IMR-90 (cell line): ENCODE results near the gene KRT33A. TPM values are rescaled to one million over a fixed set of nuclear protein-coding genes. Genes with fewer than 3 reads are reported as not detected.

Experiments
- ATAC-seq: fragments of 200-7000 bp; cut with Tn5 transposase; 2 replicates; pipeline ENCODE4 v1.9.1; 2020; ENCODE audit warnings: low read depth, mild to moderate bottlenecking, moderate library complexity
- BruUV-seq: library from RNA; stranded (reverse); fragments of 400-500 nt; replicated peaks from 2 replicates; lab custom pipeline; 2021; lab: Mats Ljungman, UMichigan
- CTCF ChIA-PET: fragments of 300-600 bp; formaldehyde crosslinking; extraction: SDS; loops from one replicate; lab custom pipeline; 2021; ENCODE audit warnings: antibody characterized with exemption; lab: Yijun Ruan, JAX
- POLR2A ChIA-PET: fragments of 300-600 bp; sonication (Branson Sonifier 250); formaldehyde crosslinking; loops from one replicate; lab custom pipeline; 2022; ENCODE audit warnings: antibody characterized with exemption; ENCODE audit not compliant: unreplicated experiment; lab: Charles Lee
- DNase-seq: peaks from one replicate; pipeline ENCODE4 v3.0.0; 2013
- H2AFZ ChIP-seq: replicated peaks from 2 replicates; pipeline ENCODE3; 2013; ENCODE audit warnings: low read length, mild to moderate bottlenecking; ENCODE audit not compliant: poor library complexity
- H2AK5ac ChIP-seq: 2 replicates; pipeline ENCODE4 v1.6.1; 2013; ENCODE audit warnings: low read depth, low read length, inconsistent platforms
- H2AK9ac ChIP-seq: replicated peaks from 2 replicates; pipeline ENCODE3; 2013; ENCODE audit warnings: mild to moderate bottlenecking, low read depth, low read length, moderate library complexity; ENCODE audit not compliant: poor library complexity
- H2BK120ac ChIP-seq: 2 replicates; pipeline ENCODE4 v1.6.1; 2013; ENCODE audit warnings: low read depth, low read length, inconsistent platforms
- H2BK15ac ChIP-seq: 3 replicates; pipeline ENCODE4 v1.6.1; 2013; ENCODE audit warnings: low read depth, low read length, inconsistent platforms
- H2BK20ac ChIP-seq: 2 replicates; pipeline ENCODE4 v1.6.1; 2013; ENCODE audit warnings: low read depth, mild to moderate bottlenecking, inconsistent platforms, low read length, moderate library complexity
- H2BK5ac ChIP-seq: 2 replicates; pipeline ENCODE4 v1.6.1; 2013; ENCODE audit warnings: mild to moderate bottlenecking, low read depth, low read length, inconsistent platforms; ENCODE audit not compliant: poor library complexity, severe bottlenecking
- H3K14ac ChIP-seq: replicated peaks from 2 replicates; pipeline ENCODE4 v1.6.1; 2013; ENCODE audit warnings: low read depth, low read length, inconsistent platforms
- H3K18ac ChIP-seq: 2 replicates; pipeline ENCODE4 v1.6.1; 2013; ENCODE audit warnings: low read depth, low read length, control low read depth
- H3K23ac ChIP-seq: 2 replicates; pipeline ENCODE4 v1.6.1; 2013; ENCODE audit warnings: low read depth, low read length, inconsistent platforms
- H3K27ac ChIP-seq: 2 replicates; pipeline ENCODE4 v1.5.1; 2013; ENCODE audit warnings: mild to moderate bottlenecking, control low read depth, low read length; ENCODE audit not compliant: insufficient read depth
- H3K27me3 ChIP-seq: 2 replicates; pipeline ENCODE4 v1.6.1; 2013; ENCODE audit warnings: low read length; ENCODE audit not compliant: control insufficient read depth, insufficient read depth
- H3K36me3 ChIP-seq: 2 replicates; pipeline ENCODE4 v1.6.1; 2013; ENCODE audit warnings: low read length, mixed read lengths; ENCODE audit not compliant: control insufficient read depth, insufficient read depth
- H3K4ac ChIP-seq: 2 replicates; pipeline ENCODE4 v1.6.1; 2013; ENCODE audit warnings: low read depth, low read length, inconsistent platforms
- H3K4me1 ChIP-seq: 2 replicates; pipeline ENCODE4 v1.6.1; 2013; ENCODE audit warnings: low read length, mixed read lengths; ENCODE audit not compliant: control insufficient read depth, insufficient read depth
- H3K4me2 ChIP-seq: 2 replicates; pipeline ENCODE4 v1.6.1; 2013; ENCODE audit warnings: low read depth, mild to moderate bottlenecking, control low read depth, low read length, moderate library complexity
- H3K4me3 ChIP-seq: 2 replicates; pipeline ENCODE4 v1.5.1; 2013; ENCODE audit warnings: low read depth, mild to moderate bottlenecking, control low read depth, low read length, moderate library complexity; ENCODE audit not compliant: insufficient read depth
- H3K56ac ChIP-seq: 2 replicates; pipeline ENCODE4 v1.6.1; 2013; ENCODE audit warnings: low read length, inconsistent platforms; ENCODE audit not compliant: insufficient read depth; ENCODE audit errors: extremely low read depth
- H3K79me1 ChIP-seq, 2 experiments: 2 replicates each; pipeline ENCODE4 v1.6.1; 2013; ENCODE audit warnings: low read length in 2 of 2, inconsistent platforms in 1 of 2, low read depth in 1 of 2
- H3K9ac ChIP-seq: 2 replicates; pipeline ENCODE4 v1.6.1; 2013; ENCODE audit warnings: low read depth, low read length, control low read depth
- H3K9me1 ChIP-seq: 2 replicates; pipeline ENCODE4 v1.6.1; 2013; ENCODE audit warnings: low read length, inconsistent platforms; ENCODE audit not compliant: insufficient read depth
- H3K9me3 ChIP-seq: 2 replicates; pipeline ENCODE4 v1.6.1; 2013; ENCODE audit warnings: low read length; ENCODE audit not compliant: control insufficient read depth, insufficient read depth
- H4K20me1 ChIP-seq: 2 replicates; pipeline ENCODE4 v1.6.1; 2013; ENCODE audit warnings: low read length, inconsistent platforms; ENCODE audit not compliant: insufficient read depth
- H4K5ac ChIP-seq: 2 replicates; pipeline ENCODE4 v1.6.1; 2013; ENCODE audit warnings: mild to moderate bottlenecking, low read depth, low read length, control low read depth
- H4K8ac ChIP-seq, 2 experiments: 2 replicates each; pipeline ENCODE4 v1.6.1; 2013; ENCODE audit warnings: low read depth in 2 of 2, low read length in 2 of 2, control low read depth in 1 of 2, inconsistent platforms in 1 of 2
- H4K91ac ChIP-seq: 2 replicates; pipeline ENCODE4 v1.6.1; 2013; ENCODE audit warnings: low read depth, low read length, inconsistent platforms; ENCODE audit not compliant: insufficient read depth
- CEBPB ChIP-seq: IDR thresholded peaks from 2 replicates; pipeline ENCODE4 v1.6.1; 2012; ENCODE audit warnings: low read depth, low read length, improper control_type of control experiment
- POLR2A ChIP-seq: IDR thresholded peaks from 2 replicates; pipeline ENCODE4 v1.6.1; 2012; ENCODE audit warnings: mild to moderate bottlenecking, low read depth, low read length
- RFX5 ChIP-seq: IDR thresholded peaks from 2 replicates; pipeline ENCODE4 v1.8.0; 2012; ENCODE audit warnings: low read depth, mild to moderate bottlenecking, low read length, moderate library complexity
- WGBS, 2 experiments: methylation state at CpG; one replicate each; pipeline versions ENCODE4 v1.1.5 to v1.1.7; 2013; ENCODE audit warnings: missing lambda C conversion rate in 2 of 2; ENCODE audit not compliant: insufficient read length in 1 of 2; ENCODE audit errors: extremely low coverage in 2 of 2; 5-methylcytosine and 5-hydroxymethylcytosine counted together
- dilution Hi-C: fragments of 300-500 bp; cut with HindIII; formaldehyde crosslinking; loops from one replicate; pipeline ENCODE4 v1.14.3; 2018; ENCODE audit warnings: low sequenced_read_pairs; ENCODE audit not compliant: unreplicated experiment
- in situ Hi-C: fragments of 300-500 bp; cut with MboI; formaldehyde crosslinking; loops from 3 replicates; pipeline ENCODE4 v1.14.3; 2019; ENCODE audit warnings: low sequenced_read_pairs, inconsistent platforms, mixed read lengths
- intact Hi-C: fragments of 100-400 bp; cut with micrococcal nuclease; formaldehyde crosslinking; loops from 2 replicates; pipeline ENCODE4 v1.10.0; 2022
- polyA plus RNA-seq, 3 experiments: library from polyadenylated mRNA; depleted of rRNA; stranded (reverse); fragments of >200 nt; gene quantifications; 2 replicates each; pipeline ENCODE4 v1.2.3, GENCODE V29; 2012; ENCODE audit warnings: low replicate concordance in 1 of 3
- total RNA-seq: library from RNA; depleted of rRNA; stranded (reverse); fragments of >200 nt; gene quantifications from 2 replicates; pipeline ENCODE4 v1.2.3, GENCODE V29; 2012

Gene KRT33A
- total and polyA plus RNA-seq, 2 of the 4 experiments (the other 2 are of a cell fraction), result not detected

DNA sequence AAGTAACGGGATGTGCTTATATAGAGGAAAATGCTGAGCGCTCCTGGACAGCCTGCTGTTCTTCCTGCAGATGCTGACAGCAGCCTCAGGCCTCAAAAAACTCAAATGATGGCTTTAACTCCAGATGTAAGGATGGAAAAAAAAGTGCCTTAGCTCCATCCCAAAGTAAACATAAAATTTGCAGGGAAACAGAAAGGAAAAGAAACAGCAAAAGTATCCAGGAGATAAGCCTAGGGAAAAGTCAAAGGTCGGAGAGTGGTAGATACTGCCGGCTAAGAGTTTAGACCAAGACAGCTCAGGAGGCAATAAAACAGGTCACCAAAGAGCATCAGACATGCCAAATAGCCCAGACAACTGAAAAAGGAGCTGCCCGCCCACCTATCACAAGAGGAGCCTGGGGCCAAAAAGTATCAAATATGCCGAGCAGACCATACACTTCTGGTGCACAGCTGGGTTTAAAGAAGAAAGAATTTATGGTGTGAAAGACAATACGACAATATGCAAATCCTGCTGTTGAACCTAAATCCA lies 39.8 kb upstream of the KRT33A start:
- Histone ChIP-seq H3K4me2 (no peak overlapping the region), H3K56ac (no peak overlapping the region), H3K79me1 (no peaks in the 10 kb centered on the region), H3K27ac (no peak overlapping the region), H3K27me3 (no peaks in the 10 kb centered on the region), H3K14ac (0 out of 2 replicates have a peak overlapping the region, but pooled peaks have one; percentile 11), H2BK15ac (no peak overlapping the region), H3K36me3 (no peaks in the 10 kb centered on the region), H2AK9ac (no peak overlapping the region), H3K4ac (no peak overlapping the region), H3K23ac (no peak overlapping the region), H3K9ac (no peak overlapping the region), H3K18ac (no peak overlapping the region), H2AFZ (no peak overlapping the region), H4K5ac (no peak overlapping the region), H3K9me1 (no peaks in the 10 kb centered on the region; the same call in 1 of the 2 replicates), H3K4me1 (peaks cover 5% of the 10 kb centered on the region; the same call in 1 of the 2 replicates), H2BK20ac (no peak overlapping the region), H4K8ac (no peak overlapping the region; a peak in 1 of 4 replicates), H2AK5ac (no peak overlapping the region), H3K9me3 (no peaks in the 10 kb centered on the region), H2BK5ac (no peak overlapping the region), H2BK120ac (no peak overlapping the region; the same call in 1 of the 2 replicates), H4K20me1 (no peaks in the 10 kb centered on the region), H4K91ac (no peak overlapping the region), H3K4me3 (no peak overlapping the region)
- in situ Hi-C loops (no loop called here), dilution Hi-C loops (no loop called here), intact Hi-C loops (no loop called here)
- no TSS peak for BruUV-seq
- POLR2A ChIA-PET, result no interaction called here
- no peak for ATAC-seq
- no peak for DNase-seq
- CTCF ChIA-PET, result no interaction called here
- no peak for TF ChIP-seq CEBPB
- no peak for TF ChIP-seq RFX5
- TF ChIP-seq POLR2A, result no peak
- 50% methylated on average over 2 of the region's 7 CpGs; no CpG with 5 or more reads in 1 of the 2 experiments for WGBS, 2 experiments
